SK-N-SH (cell line): ENCODE results near the gene HOXB8. TPM values are rescaled to one million over a fixed set of nuclear protein-coding genes. Genes with fewer than 3 reads are reported as not detected.

ENCODE experiments used
- CTCF ChIA-PET: fragments of 300-600, 350-600 bp; formaldehyde crosslinking; extraction: SDS; loops from one replicate; lab custom pipeline; 2021; lab: Yijun Ruan, JAX
- POLR2A ChIA-PET: fragments of 350-600 bp; sonication (Branson Sonifier 250); formaldehyde crosslinking; extraction: SDS; loops from one replicate; lab custom pipeline; 2020; ENCODE audit warnings: antibody characterized with exemption, inconsistent platforms; lab: Yijun Ruan, JAX
- DNase-seq: peaks from one replicate; pipeline ENCODE4 v3.0.0; 2012
- H2AFZ ChIP-seq: fragments of 200-600 bp; sonication (generic); 2 replicates; pipeline ENCODE4 v1.8.1; 2016; ENCODE audit warnings: antibody characterized with exemption, mild to moderate bottlenecking, low read depth
- H3F3A ChIP-seq: fragments of 200-600 bp; sonication (generic); replicated peaks from 2 replicates; pipeline ENCODE3; 2016; ENCODE audit warnings: antibody characterized with exemption, mild to moderate bottlenecking; ENCODE audit not compliant: insufficient read depth
- H3K27ac ChIP-seq, 2 experiments: fragments of 200-500 bp in 1 of 2; fragments of 200-600 bp in 1 of 2; sonication (Bioruptor generic) in 1 of 2; sonication (generic), shearing (Covaris generic) in 1 of 2; 2 replicates each; pipeline versions ENCODE4 v1.5.1 to v1.6.1; 2014 to 2016; ENCODE audit warnings: low read depth in 2 of 2, inconsistent platforms in 1 of 2, low read length in 1 of 2, mild to moderate bottlenecking in 1 of 2, mixed read lengths in 1 of 2
- H3K27me3 ChIP-seq: fragments of 200-600 bp; sonication (generic), shearing (Covaris generic); 2 replicates; pipeline ENCODE4 v1.6.1; 2016; ENCODE audit warnings: mixed run types; ENCODE audit not compliant: insufficient read depth
- H3K36me3 ChIP-seq, 2 experiments: fragments of 200-500 bp in 1 of 2; fragments of 200-600 bp in 1 of 2; sonication (Bioruptor generic) in 1 of 2; sonication (generic) in 1 of 2; replicated peaks in 1 of 2; 2 replicates each; pipeline versions ENCODE3 to v1.5.1; 2014 to 2016; ENCODE audit warnings: low read length in 1 of 2, mild to moderate bottlenecking in 1 of 2; ENCODE audit not compliant: insufficient read depth in 2 of 2, control insufficient read depth in 1 of 2
- H3K4me1 ChIP-seq, 2 experiments: fragments of 200-500 bp in 1 of 2; fragments of 200-600 bp in 1 of 2; sonication (Bioruptor generic) in 1 of 2; sonication (generic), shearing (Covaris generic) in 1 of 2; 2 replicates each; pipeline versions ENCODE4 v1.5.1 to v1.6.1; 2014 to 2016; ENCODE audit warnings: low read depth in 1 of 2, low read length in 1 of 2, mixed run types in 1 of 2; ENCODE audit not compliant: insufficient read depth in 2 of 2, control insufficient read depth in 1 of 2
- H3K4me2 ChIP-seq: fragments of 200-600 bp; sonication (generic), shearing (Covaris generic); 2 replicates; pipeline ENCODE4 v1.6.1; 2017; ENCODE audit warnings: mixed run types
- H3K4me3 ChIP-seq, 2 experiments: fragments of 200-500 bp in 1 of 2; fragments of 200-600 bp in 1 of 2; sonication (Bioruptor generic) in 1 of 2; sonication (generic), shearing (Covaris generic) in 1 of 2; 2 replicates each; pipeline versions ENCODE4 v1.5.1 to v1.8.1; 2014 to 2016; ENCODE audit warnings: low read depth in 2 of 2, inconsistent platforms in 1 of 2, low read length in 1 of 2, mild to moderate bottlenecking in 1 of 2, mixed read lengths in 1 of 2, moderate library complexity in 1 of 2
- H3K79me2 ChIP-seq: fragments of 200-600 bp; sonication (generic); 2 replicates; pipeline ENCODE4 v1.8.1; 2017; ENCODE audit warnings: mild to moderate bottlenecking; ENCODE audit not compliant: insufficient read depth
- H3K9ac ChIP-seq: fragments of 200-600 bp; sonication (generic); 2 replicates; pipeline ENCODE4 v1.6.1; 2017; ENCODE audit warnings: mixed run types
- H3K9me2 ChIP-seq: fragments of 200-600 bp; sonication (generic); 2 replicates; pipeline ENCODE4 v1.6.1; 2017; ENCODE audit warnings: mixed run types
- H3K9me3 ChIP-seq: fragments of 200-600 bp; sonication (generic); 2 replicates; pipeline ENCODE4 v1.6.1; 2017; ENCODE audit warnings: mixed run types, mild to moderate bottlenecking, moderate library complexity
- H4K20me1 ChIP-seq: fragments of 200-600 bp; sonication (generic); 2 replicates; pipeline ENCODE4 v1.6.1; 2017; ENCODE audit warnings: mild to moderate bottlenecking, mixed run types; ENCODE audit not compliant: insufficient read depth
- ELF1 ChIP-seq: IDR thresholded peaks from 2 replicates; pipeline ENCODE4 v1.4.0; 2012
- FOXJ3 ChIP-seq: sonication (generic); formaldehyde crosslinking; IDR thresholded peaks from 2 replicates; pipeline ENCODE4 v1.5.1; 2020; ENCODE audit warnings: mild to moderate bottlenecking, missing genetic modification reagents
- FOXM1 ChIP-seq: IDR thresholded peaks from 2 replicates; pipeline ENCODE4 v1.4.0; 2012; ENCODE audit warnings: low read depth, mild to moderate bottlenecking
- GABPA ChIP-seq: IDR thresholded peaks from 2 replicates; pipeline ENCODE4 v1.4.0; 2012; ENCODE audit warnings: low read depth, mild to moderate bottlenecking
- JUND ChIP-seq: IDR thresholded peaks from 2 replicates; pipeline ENCODE4 v1.4.0; 2012
- MEF2A ChIP-seq: IDR thresholded peaks from 2 replicates; pipeline ENCODE4 v1.4.0; 2012; ENCODE audit warnings: low read depth, borderline replicate concordance
- NRF1 ChIP-seq: IDR thresholded peaks from 2 replicates; pipeline ENCODE4 v1.6.1; 2012; ENCODE audit warnings: low read depth, mild to moderate bottlenecking, low read length
- SIN3A ChIP-seq: IDR thresholded peaks from 2 replicates; pipeline ENCODE4 v1.6.1; 2012; ENCODE audit warnings: low read depth, mild to moderate bottlenecking, low read length, moderate library complexity, borderline replicate concordance
- SMC3 ChIP-seq: IDR thresholded peaks from 2 replicates; pipeline ENCODE4 v1.6.1; 2012; ENCODE audit warnings: low read depth, low read length, improper control_type of control experiment
- TAF1 ChIP-seq: IDR thresholded peaks from 2 replicates; pipeline ENCODE4 v1.6.1; 2012; ENCODE audit warnings: low read depth, mild to moderate bottlenecking, low read length, moderate library complexity, borderline replicate concordance
- USF2 ChIP-seq: fragments of 150-350 bp; IDR thresholded peaks from 2 replicates; pipeline ENCODE4 v1.6.1; 2017; ENCODE audit warnings: antibody characterized with exemption, low read length, low read depth, borderline replicate concordance
- WGBS: methylation state at CpG from one replicate; pipeline ENCODE4 v1.1.6; 2017; ENCODE audit warnings: low lambda C conversion rate; 5-methylcytosine and 5-hydroxymethylcytosine counted together
- polyA plus RNA-seq, 3 experiments: library from polyadenylated mRNA; depleted of rRNA; stranded (reverse); fragments of >200 nt; gene quantifications; 2 replicates each; pipeline ENCODE4 v1.2.3, GENCODE V29; 2012
- TF ChIP-seq, protein P1 (sequence below): IDR thresholded peaks from 2 replicates; pipeline ENCODE4; 2012

The HOXB8 gene
- polyA plus RNA-seq, 1 of the 3 experiments (the other 2 are of a cell fraction), result not detected

DNA sequence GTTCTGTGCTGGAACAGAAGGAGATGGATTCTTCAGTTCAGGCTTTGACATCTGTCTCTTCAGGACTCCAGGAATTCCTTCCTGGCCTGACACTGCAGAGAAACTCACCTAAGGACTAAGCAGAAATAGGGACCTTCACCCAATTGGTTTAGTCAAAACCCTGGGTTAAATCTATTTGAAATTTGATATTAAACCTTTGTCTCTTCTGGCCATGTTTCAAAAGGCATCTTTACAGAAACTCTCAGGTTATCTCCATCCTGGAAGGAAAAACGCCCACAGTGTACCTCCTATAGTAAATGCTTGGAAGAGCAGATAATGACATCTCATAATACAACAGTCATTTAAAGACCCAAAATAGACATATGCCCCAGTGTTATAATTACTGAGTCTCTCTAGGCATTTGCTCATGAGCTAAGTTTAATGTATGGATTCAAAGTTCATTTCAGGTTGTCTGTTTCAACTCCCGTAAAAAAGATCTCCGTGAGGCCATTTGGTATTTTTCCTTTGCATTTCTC, 31.3 kb downstream of the HOXB8 start:
- ChIA-PET CTCF (interaction anchor here (1.5 kb wide), 1 partner anchor 53 kb away, joined by 4 read pairs; no protein-coding TSS in a partner anchor), POLR2A (interaction anchor here (0.6 kb wide), 1 partner anchor 99 kb away, joined by 4 read pairs; no protein-coding TSS in a partner anchor)
- Histone ChIP-seq H3K79me2 (no peaks in the 10 kb centered on the region), H3K27ac (no peak overlapping the region), H3K9ac (no peak overlapping the region), H3F3A (peaks cover 4% of the 10 kb centered on the region), H3K36me3 (no peaks in the 10 kb centered on the region), H3K27me3 (peaks cover 100% of the 10 kb centered on the region), H2AFZ (no peak overlapping the region), H3K9me3 (no peaks in the 10 kb centered on the region), H3K4me1 (peaks cover 2 to 3% of the 10 kb centered on the region in 2 experiments; a peak in 1 of 4 replicates), H3K9me2 (no peaks in the 10 kb centered on the region), H3K4me3 (no peak overlapping the region), H4K20me1 (peaks cover 9% of the 10 kb centered on the region; the same call in 1 of the 2 replicates), H3K4me2 (no peak overlapping the region)
- no peak for TF ChIP-seq FOXM1
- WGBS, result 21% methylated on average over 3 of the region's 3 CpGs
- no peak for DNase-seq

GRCh38 chr17:48582750-48583069, 32.4 kb downstream of the HOXB8 start:
- WGBS, result 28% methylated on average over 7 of the region's 7 CpGs
- H3K9me3 ChIP-seq, result no peaks in the 10 kb centered on the region
- H3K4me3 ChIP-seq, result no peak overlapping the region
- peaks cover 9% of the 10 kb centered on the region; the same call in 1 of the 2 replicates for H4K20me1 ChIP-seq
- H3K36me3 ChIP-seq, result no peaks in the 10 kb centered on the region
- POLR2A ChIA-PET, result no interaction called here
- no peak overlapping the region for H2AFZ ChIP-seq
- no peak overlapping the region for H3K27ac ChIP-seq
- H3K4me1 ChIP-seq, result peaks cover 2 to 3% of the 10 kb centered on the region in 2 experiments; a peak in 1 of 4 replicates
- no peaks in the 10 kb centered on the region for H3K79me2 ChIP-seq
- no peaks in the 10 kb centered on the region for H3K9me2 ChIP-seq
- CTCF ChIA-PET, result interaction anchor here (0.8 to 1.5 kb wide), 3 partner anchors 54 to 248 kb away, joined by 3 to 4 read pairs (median 3); no protein-coding TSS in a partner anchor
- peaks cover 4% of the 10 kb centered on the region for H3F3A ChIP-seq
- peaks cover 94% of the 10 kb centered on the region for H3K27me3 ChIP-seq
- no peak overlapping the region for H3K4me2 ChIP-seq
- no peak overlapping the region for H3K9ac ChIP-seq
- no peak for DNase-seq
- TF ChIP-seq SIN3A (no peak), TAF1 (no peak), USF2 (no peak), MEF2A (no peak), ELF1 (no peak), NRF1 (no peak), FOXJ3 (no peak), JUND (no peak), GABPA (no peak), SMC3 (no peak)
- TF ChIP-seq, protein P1, sequence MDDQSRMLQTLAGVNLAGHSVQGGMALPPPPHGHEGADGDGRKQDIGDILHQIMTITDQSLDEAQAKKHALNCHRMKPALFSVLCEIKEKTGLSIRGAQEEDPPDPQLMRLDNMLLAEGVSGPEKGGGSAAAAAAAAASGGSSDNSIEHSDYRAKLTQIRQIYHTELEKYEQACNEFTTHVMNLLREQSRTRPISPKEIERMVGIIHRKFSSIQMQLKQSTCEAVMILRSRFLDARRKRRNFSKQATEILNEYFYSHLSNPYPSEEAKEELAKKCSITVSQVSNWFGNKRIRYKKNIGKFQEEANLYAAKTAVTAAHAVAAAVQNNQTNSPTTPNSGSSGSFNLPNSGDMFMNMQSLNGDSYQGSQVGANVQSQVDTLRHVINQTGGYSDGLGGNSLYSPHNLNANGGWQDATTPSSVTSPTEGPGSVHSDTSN, result no peak
